GM23338 (cell line): ENCODE measurements around the gene DR1. TPM values are rescaled to one million over a fixed set of nuclear protein-coding genes. Genes with fewer than 3 reads are reported as not detected.

ENCODE experiments used
- ATAC-seq: fragments of 200-7000 bp; cut with Tn5 transposase; 3 replicates; pipeline ENCODE4 v1.9.1; 2020
- DNase-seq: peaks from one replicate; pipeline ENCODE4 v3.0.0-alpha.2; 2015; ENCODE audit warnings: low spot score
- H2AFZ ChIP-seq: fragments of 200-600 bp; sonication (generic); 2 replicates; pipeline ENCODE4 v1.8.0; 2016; ENCODE audit warnings: antibody characterized with exemption, mild to moderate bottlenecking, moderate library complexity
- H3F3A ChIP-seq: fragments of 200-600 bp; sonication (generic); replicated peaks from 2 replicates; pipeline ENCODE4 v1.8.0; 2017; ENCODE audit warnings: antibody characterized with exemption, mixed run types, low read depth
- H3K27ac ChIP-seq: fragments of 200-600 bp; sonication (generic); 2 replicates; pipeline ENCODE4 v1.6.1; 2016; ENCODE audit warnings: low read depth
- H3K27me3 ChIP-seq: fragments of 200-600 bp; sonication (generic); 2 replicates; pipeline ENCODE4 v1.8.0; 2016; ENCODE audit warnings: mild to moderate bottlenecking, mixed run types, moderate library complexity; ENCODE audit not compliant: insufficient read depth
- H3K36me3 ChIP-seq: fragments of 200-600 bp; sonication (generic); 2 replicates; pipeline ENCODE4 v1.8.0; 2016; ENCODE audit warnings: mild to moderate bottlenecking; ENCODE audit not compliant: insufficient read depth
- H3K4me1 ChIP-seq: fragments of 200-600 bp; sonication (generic); 2 replicates; pipeline ENCODE4 v1.8.0; 2016; ENCODE audit warnings: mild to moderate bottlenecking, moderate library complexity; ENCODE audit not compliant: insufficient read depth
- H3K4me2 ChIP-seq: fragments of 200-600 bp; sonication (generic); 2 replicates; pipeline ENCODE4 v1.7.1; 2017; ENCODE audit warnings: mixed run types
- H3K4me3 ChIP-seq: fragments of 200-600 bp; sonication (generic); 2 replicates; pipeline ENCODE4 v1.6.1; 2016; ENCODE audit warnings: mixed run types
- H3K79me2 ChIP-seq: fragments of 200-600 bp; sonication (generic); replicated peaks from 2 replicates; pipeline ENCODE4 v1.8.0; 2017; ENCODE audit warnings: mild to moderate bottlenecking; ENCODE audit not compliant: insufficient read depth
- H3K9me2 ChIP-seq: fragments of 200-600 bp; sonication (generic); 2 replicates; pipeline ENCODE4 v1.8.0; 2017; ENCODE audit not compliant: insufficient read depth
- H4K20me1 ChIP-seq: fragments of 200-600 bp; sonication (generic); replicated peaks from 2 replicates; pipeline ENCODE4 v1.8.0; 2017; ENCODE audit warnings: mild to moderate bottlenecking; ENCODE audit not compliant: insufficient read depth
- H3K27ac Mint-ChIP-seq: 2 replicates; pipeline ENCODE4 v1.8.0; 2020; ENCODE audit warnings: inconsistent platforms, mild to moderate bottlenecking, moderate library complexity, mixed read lengths
- H3K27me3 Mint-ChIP-seq: 3 replicates; pipeline ENCODE4 v1.8.0; 2022; ENCODE audit warnings: low read depth, mild to moderate bottlenecking, moderate library complexity, mixed read lengths, inconsistent platforms; ENCODE audit not compliant: insufficient read depth, poor library complexity
- H3K36me3 Mint-ChIP-seq: 3 replicates; pipeline ENCODE4 v1.8.0; 2021; ENCODE audit warnings: low read depth, mild to moderate bottlenecking, inconsistent platforms, moderate library complexity, mixed read lengths
- H3K4me1 Mint-ChIP-seq: 3 replicates; pipeline ENCODE4 v1.8.0; 2020; ENCODE audit warnings: mild to moderate bottlenecking, inconsistent platforms, mixed read lengths
- H3K4me3 Mint-ChIP-seq: 3 replicates; pipeline ENCODE4 v1.8.0; 2021; ENCODE audit warnings: moderate library complexity, mild to moderate bottlenecking, inconsistent platforms, mixed read lengths
- H3K9me3 Mint-ChIP-seq: 3 replicates; pipeline ENCODE4 v1.8.0; 2020; ENCODE audit warnings: moderate library complexity, mild to moderate bottlenecking, inconsistent platforms, mixed read lengths
- CREB1 ChIP-seq: fragments of 250-450 bp; sonication (Bioruptor Pico); IDR thresholded peaks from 2 replicates; pipeline ENCODE4 v1.5.0; 2020; ENCODE audit warnings: low read depth, mild to moderate bottlenecking, moderate library complexity
- ETS1 ChIP-seq: IDR thresholded peaks from 2 replicates; pipeline ENCODE4 v1.6.1; 2016; ENCODE audit warnings: antibody characterized with exemption
- EZH2 ChIP-seq: fragments of 200-600 bp; sonication (generic); IDR thresholded peaks from one replicate; pipeline ENCODE4 v1.8.0; 2017; ENCODE audit warnings: antibody characterized with exemption, mild to moderate bottlenecking, low read depth; ENCODE audit not compliant: unreplicated experiment
- EZH2phosphoT487 ChIP-seq: fragments of 200-600 bp; sonication (generic); IDR thresholded peaks from one replicate; pipeline ENCODE4 v1.8.1; 2018; ENCODE audit warnings: antibody characterized with exemption; ENCODE audit not compliant: unreplicated experiment
- JUNB ChIP-seq: IDR thresholded peaks from one replicate; pipeline ENCODE4 v1.6.1; 2016; ENCODE audit warnings: antibody characterized with exemption; ENCODE audit not compliant: unreplicated experiment
- NANOG ChIP-seq: IDR thresholded peaks from 2 replicates; pipeline ENCODE4 v1.6.1; 2016; ENCODE audit warnings: antibody characterized with exemption, borderline replicate concordance
- REST ChIP-seq: IDR thresholded peaks from one replicate; pipeline ENCODE4 v1.6.1; 2018; ENCODE audit warnings: antibody characterized with exemption; ENCODE audit not compliant: unreplicated experiment
- STAT1 ChIP-seq: IDR thresholded peaks from one replicate; pipeline ENCODE4 v1.6.1; 2016; ENCODE audit warnings: antibody characterized with exemption; ENCODE audit not compliant: unreplicated experiment
- ZNF114 ChIP-seq: fragments of 250-450 bp; sonication (Bioruptor Pico); IDR thresholded peaks from 2 replicates; pipeline ENCODE4 v1.5.0; 2020; ENCODE audit warnings: mild to moderate bottlenecking, moderate library complexity
- ZNF331 ChIP-seq: fragments of 250-450 bp; sonication (Bioruptor Pico); IDR thresholded peaks from 2 replicates; pipeline ENCODE4 v1.5.0; 2020; ENCODE audit warnings: low read depth, mild to moderate bottlenecking, moderate library complexity
- ZNF462 ChIP-seq: fragments of 250-450 bp; sonication (Bioruptor Pico); IDR thresholded peaks from 2 replicates; pipeline ENCODE4 v1.5.0; 2020; ENCODE audit warnings: mild to moderate bottlenecking, moderate library complexity
- polyA plus RNA-seq: library from polyadenylated mRNA; unstranded; fragments of >200 nt; fragmentation: Nextera tagmentation; extraction: Ambion mirVana; gene quantifications from 2 replicates; pipeline ENCODE4 v1.2.1, GENCODE V29; 2016
- total RNA-seq: library from RNA; depleted of rRNA; stranded (reverse); fragments of >200 nt; shearing (Covaris generic); gene quantifications from 2 replicates; pipeline ENCODE4 v1.2.3, GENCODE V29; 2014
- TF ChIP-seq, protein P1 (sequence below), 2 experiments: fragments of 200-600 bp in 1 of 2; sonication (generic) in 1 of 2; conservative IDR thresholded peaks; 2 replicates each; pipeline versions ENCODE4 v1.5.1 to v1.6.1; 2016 to 2017; ENCODE audit warnings: antibody characterized with exemption in 2 of 2, low read depth in 2 of 2, mild to moderate bottlenecking in 2 of 2, moderate library complexity in 1 of 2

DR1 gene
- total and polyA plus RNA-seq, 2 experiments from 2014 or later, result 20.9 to 61.2 TPM

DNA sequence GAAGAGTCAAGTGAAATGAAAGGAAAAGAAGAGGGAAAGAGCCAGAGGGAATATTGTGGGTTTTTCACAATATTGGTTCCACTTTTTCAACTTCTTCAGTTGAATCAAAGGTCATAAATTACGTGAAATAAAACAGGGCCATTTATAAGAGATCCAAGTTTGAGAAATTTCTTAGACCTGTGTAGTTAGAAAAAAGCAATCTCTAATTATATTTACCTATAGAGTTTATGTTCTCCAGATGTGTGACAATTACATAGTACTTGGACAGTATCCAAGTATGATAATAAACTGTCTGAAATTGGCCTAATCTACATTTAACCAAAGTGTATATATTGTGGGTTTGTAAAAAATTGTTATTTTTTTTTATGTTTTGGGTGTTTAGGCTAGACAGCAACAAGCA is 14.4 kb downstream of the DR1 start:
- Histone ChIP-seq H3K36me3 (peaks cover 9% of the 10 kb centered on the region), H3K4me3 (no peak overlapping the region), H4K20me1 (0 out of 2 replicates have a peak, but pooled peaks cover 9% of the 10 kb centered on the region), H3F3A (no peaks in the 10 kb centered on the region), H2AFZ (no peak overlapping the region), H3K9me2 (no peaks in the 10 kb centered on the region), H3K27me3 (no peaks in the 10 kb centered on the region), H3K27ac (peak overlapping the region; percentile 79; the same call in 1 of the 2 replicates), H3K4me1 (peaks cover 20% of the 10 kb centered on the region), H3K4me2 (no peak overlapping the region), H3K79me2 (peaks cover 59% of the 10 kb centered on the region)
- no peaks in the 10 kb centered on the region for H3K9me3 Mint-ChIP-seq
- ATAC-seq (no peak), DNase-seq (no peak)
- peaks cover 21% of the 10 kb centered on the region for H3K4me1 Mint-ChIP-seq
- peaks cover 66% of the 10 kb centered on the region for H3K36me3 Mint-ChIP-seq
- no peaks in the 10 kb centered on the region for H3K27me3 Mint-ChIP-seq
- no peak overlapping the region for H3K27ac Mint-ChIP-seq
- H3K4me3 Mint-ChIP-seq, result no peak overlapping the region
- TF ChIP-seq ETS1 (no peak), EZH2 (no peak), ZNF114 (no peak), JUNB (no peak), ZNF462 (CRISPR knock-in tag) (no peak), REST (no peak), CREB1 (no peak), EZH2phosphoT487 (no peak), NANOG (no peak), ZNF331 (no peak), STAT1 (no peak)
- TF ChIP-seq, protein P1, sequence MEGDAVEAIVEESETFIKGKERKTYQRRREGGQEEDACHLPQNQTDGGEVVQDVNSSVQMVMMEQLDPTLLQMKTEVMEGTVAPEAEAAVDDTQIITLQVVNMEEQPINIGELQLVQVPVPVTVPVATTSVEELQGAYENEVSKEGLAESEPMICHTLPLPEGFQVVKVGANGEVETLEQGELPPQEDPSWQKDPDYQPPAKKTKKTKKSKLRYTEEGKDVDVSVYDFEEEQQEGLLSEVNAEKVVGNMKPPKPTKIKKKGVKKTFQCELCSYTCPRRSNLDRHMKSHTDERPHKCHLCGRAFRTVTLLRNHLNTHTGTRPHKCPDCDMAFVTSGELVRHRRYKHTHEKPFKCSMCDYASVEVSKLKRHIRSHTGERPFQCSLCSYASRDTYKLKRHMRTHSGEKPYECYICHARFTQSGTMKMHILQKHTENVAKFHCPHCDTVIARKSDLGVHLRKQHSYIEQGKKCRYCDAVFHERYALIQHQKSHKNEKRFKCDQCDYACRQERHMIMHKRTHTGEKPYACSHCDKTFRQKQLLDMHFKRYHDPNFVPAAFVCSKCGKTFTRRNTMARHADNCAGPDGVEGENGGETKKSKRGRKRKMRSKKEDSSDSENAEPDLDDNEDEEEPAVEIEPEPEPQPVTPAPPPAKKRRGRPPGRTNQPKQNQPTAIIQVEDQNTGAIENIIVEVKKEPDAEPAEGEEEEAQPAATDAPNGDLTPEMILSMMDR (conservative IDR thresholded peaks at IDR 0.05; ENCODE audit: low read depth in 2 of 2), result no peak
